Ovary (tissue), 3 donors: Measurements from ENCODE around the gene FARP1.

Experiments used
- EP300 ChIP-seq: sonication (generic); formaldehyde crosslinking; IDR thresholded peaks from one replicate; pipeline ENCODE4 v1.6.1; 2017; ENCODE audit warnings: antibody characterized with exemption
- POLR2A ChIP-seq: fragments of 450-650 bp; IDR thresholded peaks from one replicate; pipeline ENCODE4 v1.6.1; 2017; ENCODE audit warnings: antibody characterized with exemption, mild to moderate bottlenecking, moderate library complexity
- TF ChIP-seq, protein P1 (sequence below), 3 donors: fragments of 450-650 bp in 2 of 3; fragments of 200-600 bp in 1 of 3; IDR thresholded peaks; one replicate each; pipeline versions ENCODE4 v1.5.1 to v1.8.0; 2016 to 2022; ENCODE audit warnings: antibody characterized with exemption in 3 of 3, mild to moderate bottlenecking in 1 of 3
- donor health status: DM: no; HTN: no; CAD: no.

DNA sequence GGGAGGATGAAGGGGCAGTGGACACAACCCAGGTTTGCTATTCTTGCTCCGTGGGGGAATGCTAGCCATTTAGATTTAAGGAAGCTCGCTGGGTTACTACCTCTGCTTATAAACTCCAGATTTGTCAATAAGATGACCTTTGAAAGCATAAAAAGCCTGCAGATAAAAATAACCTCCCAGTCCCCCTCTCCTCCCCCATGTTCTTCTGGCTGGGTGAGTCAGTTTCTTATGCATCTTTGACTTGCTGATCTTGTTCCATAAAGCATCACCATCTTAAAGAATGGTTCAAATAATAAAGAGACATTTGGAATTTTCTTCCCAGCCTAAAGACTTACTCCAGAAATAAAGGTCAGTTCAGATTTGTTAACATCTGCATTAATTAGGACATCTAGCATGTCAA is 152.5 kb downstream of the FARP1 start:
- no peak for TF ChIP-seq EP300
- TF ChIP-seq, protein P1, sequence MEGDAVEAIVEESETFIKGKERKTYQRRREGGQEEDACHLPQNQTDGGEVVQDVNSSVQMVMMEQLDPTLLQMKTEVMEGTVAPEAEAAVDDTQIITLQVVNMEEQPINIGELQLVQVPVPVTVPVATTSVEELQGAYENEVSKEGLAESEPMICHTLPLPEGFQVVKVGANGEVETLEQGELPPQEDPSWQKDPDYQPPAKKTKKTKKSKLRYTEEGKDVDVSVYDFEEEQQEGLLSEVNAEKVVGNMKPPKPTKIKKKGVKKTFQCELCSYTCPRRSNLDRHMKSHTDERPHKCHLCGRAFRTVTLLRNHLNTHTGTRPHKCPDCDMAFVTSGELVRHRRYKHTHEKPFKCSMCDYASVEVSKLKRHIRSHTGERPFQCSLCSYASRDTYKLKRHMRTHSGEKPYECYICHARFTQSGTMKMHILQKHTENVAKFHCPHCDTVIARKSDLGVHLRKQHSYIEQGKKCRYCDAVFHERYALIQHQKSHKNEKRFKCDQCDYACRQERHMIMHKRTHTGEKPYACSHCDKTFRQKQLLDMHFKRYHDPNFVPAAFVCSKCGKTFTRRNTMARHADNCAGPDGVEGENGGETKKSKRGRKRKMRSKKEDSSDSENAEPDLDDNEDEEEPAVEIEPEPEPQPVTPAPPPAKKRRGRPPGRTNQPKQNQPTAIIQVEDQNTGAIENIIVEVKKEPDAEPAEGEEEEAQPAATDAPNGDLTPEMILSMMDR (IDR thresholded peaks at IDR 0.05) = no peak
- no peak for TF ChIP-seq POLR2A
